ENCODE measurements around the gene CCR3. TPM values are rescaled to one million over a fixed set of nuclear protein-coding genes. Genes with fewer than 3 reads are reported as not detected.

CCR3 gene
- total and polyA plus RNA-seq, 2 experiments from 2014 or later = not detected

DNA sequence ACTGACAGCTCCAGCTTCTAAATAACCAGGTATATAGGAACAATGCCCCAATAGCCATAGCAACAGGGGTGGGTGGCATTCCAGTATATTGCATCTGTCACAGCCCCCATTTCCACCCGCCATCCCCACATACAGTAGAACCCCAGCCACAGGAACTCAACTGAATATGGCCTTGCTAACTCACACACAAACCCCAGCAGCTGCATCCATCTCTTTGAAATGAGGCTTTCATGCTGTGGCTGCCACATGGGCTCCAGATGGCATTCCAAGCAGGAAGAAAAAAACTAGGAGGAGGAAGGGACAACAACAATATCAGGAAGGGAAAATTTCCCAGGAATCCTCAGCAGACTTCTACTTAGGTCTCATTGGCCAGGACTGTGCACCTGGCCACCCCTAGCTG is 54.6 kb downstream of the CCR3 start (continued):
- TF ChIP-seq ZNF114 (CRISPR knock-in tag; IDR thresholded peaks at IDR 0.05) (no peak), EZH2 (IDR thresholded peaks at IDR 0.05; ENCODE audit: low read depth, unreplicated experiment) (no peak), JUNB (IDR thresholded peaks at IDR 0.05; ENCODE audit: unreplicated experiment) (no peak), CREB1 (CRISPR knock-in tag; IDR thresholded peaks at IDR 0.05; ENCODE audit: low read depth) (no peak)
- TF ChIP-seq, protein P1, sequence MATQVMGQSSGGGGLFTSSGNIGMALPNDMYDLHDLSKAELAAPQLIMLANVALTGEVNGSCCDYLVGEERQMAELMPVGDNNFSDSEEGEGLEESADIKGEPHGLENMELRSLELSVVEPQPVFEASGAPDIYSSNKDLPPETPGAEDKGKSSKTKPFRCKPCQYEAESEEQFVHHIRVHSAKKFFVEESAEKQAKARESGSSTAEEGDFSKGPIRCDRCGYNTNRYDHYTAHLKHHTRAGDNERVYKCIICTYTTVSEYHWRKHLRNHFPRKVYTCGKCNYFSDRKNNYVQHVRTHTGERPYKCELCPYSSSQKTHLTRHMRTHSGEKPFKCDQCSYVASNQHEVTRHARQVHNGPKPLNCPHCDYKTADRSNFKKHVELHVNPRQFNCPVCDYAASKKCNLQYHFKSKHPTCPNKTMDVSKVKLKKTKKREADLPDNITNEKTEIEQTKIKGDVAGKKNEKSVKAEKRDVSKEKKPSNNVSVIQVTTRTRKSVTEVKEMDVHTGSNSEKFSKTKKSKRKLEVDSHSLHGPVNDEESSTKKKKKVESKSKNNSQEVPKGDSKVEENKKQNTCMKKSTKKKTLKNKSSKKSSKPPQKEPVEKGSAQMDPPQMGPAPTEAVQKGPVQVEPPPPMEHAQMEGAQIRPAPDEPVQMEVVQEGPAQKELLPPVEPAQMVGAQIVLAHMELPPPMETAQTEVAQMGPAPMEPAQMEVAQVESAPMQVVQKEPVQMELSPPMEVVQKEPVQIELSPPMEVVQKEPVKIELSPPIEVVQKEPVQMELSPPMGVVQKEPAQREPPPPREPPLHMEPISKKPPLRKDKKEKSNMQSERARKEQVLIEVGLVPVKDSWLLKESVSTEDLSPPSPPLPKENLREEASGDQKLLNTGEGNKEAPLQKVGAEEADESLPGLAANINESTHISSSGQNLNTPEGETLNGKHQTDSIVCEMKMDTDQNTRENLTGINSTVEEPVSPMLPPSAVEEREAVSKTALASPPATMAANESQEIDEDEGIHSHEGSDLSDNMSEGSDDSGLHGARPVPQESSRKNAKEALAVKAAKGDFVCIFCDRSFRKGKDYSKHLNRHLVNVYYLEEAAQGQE (IDR thresholded peaks at IDR 0.05; ENCODE audit: unreplicated experiment) = no peak
- TF ChIP-seq, protein P2, sequence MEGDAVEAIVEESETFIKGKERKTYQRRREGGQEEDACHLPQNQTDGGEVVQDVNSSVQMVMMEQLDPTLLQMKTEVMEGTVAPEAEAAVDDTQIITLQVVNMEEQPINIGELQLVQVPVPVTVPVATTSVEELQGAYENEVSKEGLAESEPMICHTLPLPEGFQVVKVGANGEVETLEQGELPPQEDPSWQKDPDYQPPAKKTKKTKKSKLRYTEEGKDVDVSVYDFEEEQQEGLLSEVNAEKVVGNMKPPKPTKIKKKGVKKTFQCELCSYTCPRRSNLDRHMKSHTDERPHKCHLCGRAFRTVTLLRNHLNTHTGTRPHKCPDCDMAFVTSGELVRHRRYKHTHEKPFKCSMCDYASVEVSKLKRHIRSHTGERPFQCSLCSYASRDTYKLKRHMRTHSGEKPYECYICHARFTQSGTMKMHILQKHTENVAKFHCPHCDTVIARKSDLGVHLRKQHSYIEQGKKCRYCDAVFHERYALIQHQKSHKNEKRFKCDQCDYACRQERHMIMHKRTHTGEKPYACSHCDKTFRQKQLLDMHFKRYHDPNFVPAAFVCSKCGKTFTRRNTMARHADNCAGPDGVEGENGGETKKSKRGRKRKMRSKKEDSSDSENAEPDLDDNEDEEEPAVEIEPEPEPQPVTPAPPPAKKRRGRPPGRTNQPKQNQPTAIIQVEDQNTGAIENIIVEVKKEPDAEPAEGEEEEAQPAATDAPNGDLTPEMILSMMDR (conservative IDR thresholded peaks at IDR 0.05; ENCODE audit: low read depth in 2 of 2) = no peak

DNA sequence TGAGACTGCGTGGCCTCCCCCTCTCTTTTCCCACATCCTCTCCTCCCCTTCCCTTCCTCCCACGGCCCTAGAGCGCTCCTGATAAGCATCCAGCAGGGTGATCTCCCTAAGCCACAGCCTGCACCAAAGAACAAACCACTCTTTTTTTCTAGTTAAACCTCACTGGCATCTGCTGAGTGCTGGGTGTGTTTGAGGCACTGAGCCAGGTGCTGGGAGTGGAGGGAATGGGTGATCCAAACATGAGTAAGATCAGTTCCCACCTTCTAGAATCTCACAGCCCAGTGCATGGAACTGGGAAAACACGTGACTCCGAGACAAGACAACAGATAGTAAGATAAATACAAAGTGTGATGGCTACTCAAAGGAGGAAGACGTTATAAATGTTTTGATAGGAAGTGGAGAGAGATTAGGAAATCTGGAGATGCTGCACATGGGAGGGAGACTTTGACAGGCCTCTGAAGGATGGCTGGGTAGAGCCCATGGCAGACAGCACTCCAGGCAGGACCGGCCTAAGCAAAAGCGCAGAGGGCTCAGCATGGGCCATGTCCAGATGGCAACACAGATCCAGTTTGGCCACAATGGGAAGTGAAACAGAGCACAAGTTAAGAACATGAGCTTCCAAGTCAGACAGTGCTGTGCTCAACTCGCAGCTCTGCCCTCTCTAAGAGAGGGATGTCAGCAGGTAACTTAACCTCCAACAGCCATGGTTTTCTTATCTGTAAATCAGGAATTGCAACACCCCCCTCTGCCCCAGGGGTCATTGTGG is 55.6 kb downstream of the CCR3 start:
- Histone ChIP-seq H3K4me2 (no peak overlapping the region), H2AFZ (no peak overlapping the region), H3K36me3 (ENCODE audit: insufficient read depth) (no peaks in the 10 kb centered on the region), H3K27me3 (ENCODE audit: insufficient read depth) (no peaks in the 10 kb centered on the region), H4K20me1 (replicated peaks; ENCODE audit: insufficient read depth) (no peaks in the 10 kb centered on the region), H3F3A (replicated peaks; ENCODE audit: low read depth) (no peaks in the 10 kb centered on the region), H3K27ac (ENCODE audit: low read depth) (no peak overlapping the region), H3K79me2 (replicated peaks; ENCODE audit: insufficient read depth) (no peaks in the 10 kb centered on the region), H3K4me3 (no peak overlapping the region), H3K4me1 (ENCODE audit: insufficient read depth) (no peaks in the 10 kb centered on the region), H3K9me2 (ENCODE audit: insufficient read depth) (no peaks in the 10 kb centered on the region)
- ATAC-seq (no peak), DNase-seq (ENCODE audit: low spot score) (no peak)
- Mint-ChIP-seq H3K36me3 (ENCODE audit: low read depth) (no peaks in the 10 kb centered on the region), H3K27me3 (ENCODE audit: insufficient read depth, low read depth, poor library complexity) (peaks cover 4% of the 10 kb centered on the region), H3K4me1 (no peaks in the 10 kb centered on the region), H3K27ac (no peak overlapping the region), H3K4me3 (no peak overlapping the region), H3K9me3 (no peaks in the 10 kb centered on the region)
- no peak for TF ChIP-seq STAT1 (IDR thresholded peaks at IDR 0.05; ENCODE audit: unreplicated experiment)
- TF ChIP-seq, protein P1 (IDR thresholded peaks at IDR 0.05; ENCODE audit: unreplicated experiment) = no peak
- TF ChIP-seq, protein P3, sequence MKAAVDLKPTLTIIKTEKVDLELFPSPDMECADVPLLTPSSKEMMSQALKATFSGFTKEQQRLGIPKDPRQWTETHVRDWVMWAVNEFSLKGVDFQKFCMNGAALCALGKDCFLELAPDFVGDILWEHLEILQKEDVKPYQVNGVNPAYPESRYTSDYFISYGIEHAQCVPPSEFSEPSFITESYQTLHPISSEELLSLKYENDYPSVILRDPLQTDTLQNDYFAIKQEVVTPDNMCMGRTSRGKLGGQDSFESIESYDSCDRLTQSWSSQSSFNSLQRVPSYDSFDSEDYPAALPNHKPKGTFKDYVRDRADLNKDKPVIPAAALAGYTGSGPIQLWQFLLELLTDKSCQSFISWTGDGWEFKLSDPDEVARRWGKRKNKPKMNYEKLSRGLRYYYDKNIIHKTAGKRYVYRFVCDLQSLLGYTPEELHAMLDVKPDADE (IDR thresholded peaks at IDR 0.05) = no peak
- no peak for TF ChIP-seq JUNB (IDR thresholded peaks at IDR 0.05; ENCODE audit: unreplicated experiment)
- no peak for TF ChIP-seq EZH2phosphoT487 (IDR thresholded peaks at IDR 0.05; ENCODE audit: unreplicated experiment)
- TF ChIP-seq ZNF331 (CRISPR knock-in tag; IDR thresholded peaks at IDR 0.05; ENCODE audit: low read depth) = no peak
- no peak for TF ChIP-seq ZNF114 (CRISPR knock-in tag; IDR thresholded peaks at IDR 0.05)
- TF ChIP-seq, protein P2 (conservative IDR thresholded peaks at IDR 0.05; ENCODE audit: low read depth in 2 of 2) = no peak
- no peak for TF ChIP-seq POLR2AphosphoS5 (IDR thresholded peaks at IDR 0.05; ENCODE audit: low read depth)
- TF ChIP-seq CREB1 (CRISPR knock-in tag; IDR thresholded peaks at IDR 0.05; ENCODE audit: low read depth) = no peak
- TF ChIP-seq EZH2 (IDR thresholded peaks at IDR 0.05; ENCODE audit: low read depth, unreplicated experiment) = no peak
- no peak for TF ChIP-seq NANOG (IDR thresholded peaks at IDR 0.05; ENCODE audit: borderline replicate concordance)
